Hematopoietic multipotent progenitor cell treated with erythropoietin and hydrocortisone succinate and interleukin-3 and kit ligand, for 17 days (in vitro differentiated cells): ENCODE results near the gene SORT1.
"Not testable (repeated sequence)": the region's sequence is repeated elsewhere in the genome, so short reads cannot be mapped to it uniquely, and the experiment has no call there.

ENCODE experiments used
- DNase-seq: peaks from one replicate; pipeline ENCODE4 v3.0.0-alpha.2; 2015; ENCODE audit warnings: low spot score

SORT1 gene

GRCh38 chr1:109379907-109380306, 17.8 kb downstream of the SORT1 start:
- no peak for DNase-seq

GRCh38 chr1:109379422-109379821, 18.3 kb downstream of the SORT1 start:
- DNase-seq: no peak

GRCh38 chr1:109377698-109378097, 20.0 kb downstream of the SORT1 start:
- DNase-seq: no peak

GRCh38 chr1:109373696-109374095, 24.0 kb downstream of the SORT1 start:
- DNase-seq: not testable (repeated sequence)

GRCh38 chr1:109373126-109373525, 24.6 kb downstream of the SORT1 start:
- DNase-seq: no peak

GRCh38 chr1:109372281-109372680, 25.4 kb downstream of the SORT1 start:
- DNase-seq: no peak

- DNase-seq: no peak
Measured at GRCh38 chr1:109371341-109371739, 26.4 kb downstream of the SORT1 start.

GRCh38 chr1:109370712-109371340, 26.9 kb downstream of the SORT1 start:
- DNase-seq: no peak

- DNase-seq: no peak
Measured at GRCh38 chr1:109369167-109369746, 28.5 kb downstream of the SORT1 start.

- no peak for DNase-seq
Measured at GRCh38 chr1:109368464-109368863, 29.3 kb downstream of the SORT1 start.

- no peak for DNase-seq
Measured at GRCh38 chr1:109367626-109368025, 30.1 kb downstream of the SORT1 start.

GRCh38 chr1:109365642-109366204, 32.0 kb downstream of the SORT1 start:
- DNase-seq: no peak

GRCh38 chr1:109361649-109362048, 36.1 kb downstream of the SORT1 start:
- DNase-seq: no peak

- no peak for DNase-seq
Measured at GRCh38 chr1:109361069-109361468, 36.6 kb downstream of the SORT1 start.

- no peak for DNase-seq
Measured at GRCh38 chr1:109357616-109358015, 40.1 kb downstream of the SORT1 start.

- DNase-seq: no peak
Measured at GRCh38 chr1:109356915-109357314, 40.8 kb downstream of the SORT1 start.

- DNase-seq: no peak
Measured at GRCh38 chr1:109356505-109356904, 41.2 kb downstream of the SORT1 start.

- no peak for DNase-seq
Measured at GRCh38 chr1:109354929-109355328, 42.8 kb downstream of the SORT1 start.

GRCh38 chr1:109351457-109351856, 46.3 kb downstream of the SORT1 start:
- DNase-seq: no peak

- no peak for DNase-seq
Measured at GRCh38 chr1:109350655-109351054, 47.1 kb downstream of the SORT1 start.

GRCh38 chr1:109350182-109350581, 47.5 kb downstream of the SORT1 start:
- no peak for DNase-seq

- no peak for DNase-seq
Measured at GRCh38 chr1:109347511-109347910, 50.2 kb downstream of the SORT1 start.
